Omental fat pad (tissue), 4 donors: ENCODE measurements around the gene CPT1B. TPM values are rescaled to one million over a fixed set of nuclear protein-coding genes. Genes with fewer than 3 reads are reported as not detected.

Experiments
- ATAC-seq: fragments of 150-250 bp; one replicate; pipeline ENCODE4 v1.9.1; 2016; ENCODE audit warnings: mild to moderate bottlenecking, moderate library complexity; ENCODE audit not compliant: low FRiP score
- DNase-seq: peaks from one replicate; pipeline ENCODE4 v3.0.0-alpha.2; 2019; ENCODE audit warnings: low spot score
- CTCF ChIP-seq, 3 donors: fragments of 450-650 bp; IDR thresholded peaks; one replicate each; pipeline ENCODE4 v1.5.1; 2016 to 2017; ENCODE audit warnings: antibody characterized with exemption in 3 of 3, mild to moderate bottlenecking in 3 of 3, moderate library complexity in 2 of 3
- total RNA-seq, 4 donors: library from RNA; depleted of rRNA; stranded (reverse); fragments of >200 nt; gene quantifications; one replicate each; pipeline ENCODE4 v1.1.0, GENCODE V29; 2016

CPT1B gene
- total RNA-seq, 4 donors from 2014 or later: 4.9 to 29.2 (median 10.8) TPM

GRCh38 chr22:50519151-50519550, 59.1 kb downstream of the CPT1B start:
- DNase-seq (no peak), ATAC-seq (no peak)
- TF ChIP-seq CTCF (IDR thresholded peaks at IDR 0.05): no peak

Other genes with a start within 250 kb of the CPT1B start
- gene PPP6R2, start 235.1 kb downstream of the CPT1B start, total RNA-seq: 10 to 100 TPM; 35.6 to 64.6 (median 41.7) TPM
- gene SBF1, start 103.4 kb downstream of the CPT1B start, total RNA-seq: 10 to 100 TPM; 37.5 to 66.8 (median 43.8) TPM
- gene ADM2, start 96.9 kb downstream of the CPT1B start, total RNA-seq: under 1 TPM in 1 of 4 donors, not detected in 3; 0.12 TPM
- not detected for gene MIOX, start 91.6 kb downstream of the CPT1B start, total RNA-seq
- gene LMF2, start 70.7 kb downstream of the CPT1B start, total RNA-seq: 10 to 100 TPM; 50.8 to 54.9 (median 51.7) TPM
- 10 to 100 TPM; 27.7 to 48.2 (median 29.5) TPM for gene NCAPH2, start 70.2 kb downstream of the CPT1B start, total RNA-seq
- 10 to 100 TPM in 2 of 4 donors, 1 to 10 TPM in 2; 2.8 to 15.0 (median 9.2) TPM for gene SCO2, start 52.8 kb downstream of the CPT1B start, total RNA-seq
- gene TYMP, start 48.4 kb downstream of the CPT1B start, total RNA-seq: 100 to 1,000 TPM in 3 of 4 donors, 10 to 100 TPM in 1; 47.9 to 212 (median 144) TPM
- under 1 TPM in 1 of 4 donors, not detected in 3; 0.48 TPM for gene KLHDC7B, start 32.5 kb downstream of the CPT1B start, total RNA-seq
- gene SYCE3, start 15.5 kb downstream of the CPT1B start, total RNA-seq: not detected
- 10 to 100 TPM; 28.3 to 85.6 (median 34.9) TPM for gene CHKB, start 4.4 kb upstream of the CPT1B start, total RNA-seq
- gene MAPK8IP2, start 22.4 kb upstream of the CPT1B start, total RNA-seq: 1 to 10 TPM; 1.6 to 3.1 (median 2.4) TPM
- gene ARSA, start 49.7 kb upstream of the CPT1B start, total RNA-seq: 10 to 100 TPM; 29.9 to 43.5 (median 36.1) TPM
- gene SHANK3, start 94.4 kb upstream of the CPT1B start, total RNA-seq: 10 to 100 TPM in 3 of 4 donors, 1 to 10 TPM in 1; 3.3 to 61.3 (median 19.4) TPM
- 1 to 10 TPM in 1 of 4 donors, under 1 TPM in 1, not detected in 2; 0.72 to 1.7 TPM for gene ACR, start 159.8 kb upstream of the CPT1B start, total RNA-seq
- gene RABL2B, start 205.2 kb upstream of the CPT1B start, total RNA-seq: 10 to 100 TPM; 13.3 to 18.8 (median 16.6) TPM